A549 (cell line): ENCODE measurements around the gene TRIM77. TPM values are rescaled to one million over a fixed set of nuclear protein-coding genes. Genes with fewer than 3 reads are reported as not detected.
A peak's percentile ranks its signal among the peaks of the same experiment; 100 is the strongest.
"Not testable (repeated sequence)": the region's sequence is repeated elsewhere in the genome, so short reads cannot be mapped to it uniquely, and the experiment has no call there.

ENCODE experiments used
- ATAC-seq, 2 experiments: fragments of 200-7000 bp in 1 of 2; fragments of >200 bp in 1 of 2; cut with Nextera tagmentation in 1 of 2; cut with Tn5 transposase in 1 of 2; 3 replicates each; pipeline versions ENCODE4 v1.8.0 to v1.9.1; 2018 to 2020; ENCODE audit warnings: mild to moderate bottlenecking in 1 of 2, moderate library complexity in 1 of 2
- CTCF ChIA-PET: fragments of 300-600 bp; sonication (Branson Sonifier 250); formaldehyde crosslinking; extraction: SDS; loops from one replicate; lab custom pipeline; 2021; ENCODE audit warnings: antibody characterized with exemption, inconsistent platforms; lab: Yijun Ruan, JAX
- POLR2A ChIA-PET: fragments of 350-600 bp; formaldehyde crosslinking; extraction: SDS; loops from one replicate; lab custom pipeline; 2021; ENCODE audit warnings: antibody characterized with exemption, inconsistent platforms; lab: Yijun Ruan, JAX
- DNase-seq, 2 experiments: peaks; one replicate each; pipeline versions ENCODE4 v3.0.0 to v3.0.0-alpha.2; 2011 to 2016; ENCODE audit warnings: low read depth in 1 of 2, low spot score in 1 of 2
- FAIRE-seq: peaks from 2 replicates; lab custom pipeline; 2011; peaks lifted over from hg19 to GRCh38; lab: Jason Lieb, UNC
- H3K27ac ChIP-seq, 2 experiments: fragments of >200 bp; sonication (Bioruptor Twin); formaldehyde crosslinking; 3 replicates each; pipeline ENCODE4 v1.5.1; 2016 to 2017
- H3K4me1 ChIP-seq: fragments of >200 bp; sonication (Bioruptor Twin); formaldehyde crosslinking; 3 replicates; pipeline ENCODE4 v1.6.1; 2016
- H3K4me2 ChIP-seq: fragments of >200 bp; sonication (Bioruptor Twin); formaldehyde crosslinking; 3 replicates; pipeline ENCODE4 v1.6.1; 2016
- H3K4me3 ChIP-seq: fragments of >200 bp; sonication (Bioruptor Twin); formaldehyde crosslinking; 3 replicates; pipeline ENCODE4 v1.5.1; 2016
- H3K9me3 ChIP-seq: fragments of >200 bp; sonication (Bioruptor Twin); formaldehyde crosslinking; 3 replicates; pipeline ENCODE4 v1.6.1; 2016
- RCOR1 ChIP-seq: fragments of 150-350 bp; IDR thresholded peaks from 2 replicates; pipeline ENCODE4 v1.6.1; 2014; ENCODE audit warnings: antibody characterized with exemption, low read length, low read depth
- SMC3 ChIP-seq: fragments of >200 bp; sonication (Bioruptor Twin); formaldehyde crosslinking; IDR thresholded peaks from 3 replicates; pipeline ENCODE4 v1.6.1; 2018; ENCODE audit warnings: inconsistent platforms
- WGBS: methylation state at CpG from one replicate; pipeline ENCODE4 v1.1.6; 2017; ENCODE audit errors: missing lambda C conversion rate; 5-methylcytosine and 5-hydroxymethylcytosine counted together
- polyA minus RNA-seq: library from RNA; depleted of rRNA, polyadenylated mRNA; stranded (reverse); fragments of >200 nt; gene quantifications from 2 replicates; pipeline ENCODE4 v1.2.3, GENCODE V29; 2011; rRNA and poly(A)+ RNA removed
- polyA plus RNA-seq, 4 experiments: library from polyadenylated mRNA; depleted of rRNA in 3 of 4; stranded (reverse); fragments of >200 nt; fragmentation: RNase III in 1 of 4; extraction: RNeasy Plus Mini Kit Qiagen cat#74134 plus additional on column Dnase treatment in 1 of 4; gene quantifications; 2 replicates in 3 of 4; 3 replicates in 1 of 4; pipeline ENCODE4 v1.2.3, GENCODE V29; 2011 to 2017
- TF ChIP-seq, protein P1 (sequence below): fragments of 150-350 bp; IDR thresholded peaks from 2 replicates; pipeline ENCODE4 v1.6.1; 2014; ENCODE audit warnings: low read depth, mild to moderate bottlenecking, low read length
- TF ChIP-seq, protein P2 (sequence below): fragments of >200 bp; sonication (Bioruptor Twin); formaldehyde crosslinking; IDR thresholded peaks from 3 replicates; pipeline ENCODE4 v1.5.1; 2016

The TRIM77 gene, protein sequence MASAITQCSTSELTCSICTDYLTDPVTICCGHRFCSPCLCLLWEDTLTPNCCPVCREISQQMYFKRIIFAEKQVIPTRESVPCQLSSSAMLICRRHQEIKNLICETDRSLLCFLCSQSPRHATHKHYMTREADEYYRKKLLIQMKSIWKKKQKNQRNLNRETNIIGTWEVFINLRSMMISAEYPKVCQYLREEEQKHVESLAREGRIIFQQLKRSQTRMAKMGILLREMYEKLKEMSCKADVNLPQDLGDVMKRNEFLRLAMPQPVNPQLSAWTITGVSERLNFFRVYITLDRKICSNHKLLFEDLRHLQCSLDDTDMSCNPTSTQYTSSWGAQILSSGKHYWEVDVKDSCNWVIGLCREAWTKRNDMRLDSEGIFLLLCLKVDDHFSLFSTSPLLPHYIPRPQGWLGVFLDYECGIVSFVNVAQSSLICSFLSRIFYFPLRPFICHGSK
- polyA plus RNA-seq (2011; rRNA removed) (not detected in 2 replicates), polyA plus RNA-seq (2017; fragmentation: RNase III; extraction: RNeasy Plus Mini Kit Qiagen cat#74134 plus additional on column Dnase treatment) (not detected in 3 replicates), polyA minus RNA-seq (not detected in 2 replicates)
- not detected in 2 replicates for polyA plus RNA-seq (2012; cell fraction: cytosol; rRNA removed)
- polyA plus RNA-seq (2012; cell fraction: nucleus; rRNA removed) = not detected in 2 replicates

- H3K27ac ChIP-seq, H3K4me2 ChIP-seq, H3K4me1 ChIP-seq, H3K4me3 ChIP-seq, ATAC-seq, CTCF ChIA-PET, H3K9me3 ChIP-seq, FAIRE-seq, DNase-seq, POLR2A ChIA-PET: not testable (repeated sequence)
- WGBS = 2% methylated on average over 2 of the region's 2 CpGs
Observed at GRCh38 chr11:89709999-89710398, at the start of gene TRIM77. Gene TRIM77, plus strand, starts transcription at chr11:89710299. Its CDS starts 0 bp downstream, at chr11:89710299.

- H3K4me3 ChIP-seq = no peak overlapping the region
- no peak overlapping the region for H3K27ac ChIP-seq
- CTCF ChIA-PET = no interaction called here
- no peak overlapping the region for H3K4me2 ChIP-seq
- no peak for DNase-seq
- TF ChIP-seq, protein P1, sequence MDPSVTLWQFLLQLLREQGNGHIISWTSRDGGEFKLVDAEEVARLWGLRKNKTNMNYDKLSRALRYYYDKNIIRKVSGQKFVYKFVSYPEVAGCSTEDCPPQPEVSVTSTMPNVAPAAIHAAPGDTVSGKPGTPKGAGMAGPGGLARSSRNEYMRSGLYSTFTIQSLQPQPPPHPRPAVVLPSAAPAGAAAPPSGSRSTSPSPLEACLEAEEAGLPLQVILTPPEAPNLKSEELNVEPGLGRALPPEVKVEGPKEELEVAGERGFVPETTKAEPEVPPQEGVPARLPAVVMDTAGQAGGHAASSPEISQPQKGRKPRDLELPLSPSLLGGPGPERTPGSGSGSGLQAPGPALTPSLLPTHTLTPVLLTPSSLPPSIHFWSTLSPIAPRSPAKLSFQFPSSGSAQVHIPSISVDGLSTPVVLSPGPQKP = no peak
- TF ChIP-seq RCOR1 = no peak
- TF ChIP-seq, protein P2, sequence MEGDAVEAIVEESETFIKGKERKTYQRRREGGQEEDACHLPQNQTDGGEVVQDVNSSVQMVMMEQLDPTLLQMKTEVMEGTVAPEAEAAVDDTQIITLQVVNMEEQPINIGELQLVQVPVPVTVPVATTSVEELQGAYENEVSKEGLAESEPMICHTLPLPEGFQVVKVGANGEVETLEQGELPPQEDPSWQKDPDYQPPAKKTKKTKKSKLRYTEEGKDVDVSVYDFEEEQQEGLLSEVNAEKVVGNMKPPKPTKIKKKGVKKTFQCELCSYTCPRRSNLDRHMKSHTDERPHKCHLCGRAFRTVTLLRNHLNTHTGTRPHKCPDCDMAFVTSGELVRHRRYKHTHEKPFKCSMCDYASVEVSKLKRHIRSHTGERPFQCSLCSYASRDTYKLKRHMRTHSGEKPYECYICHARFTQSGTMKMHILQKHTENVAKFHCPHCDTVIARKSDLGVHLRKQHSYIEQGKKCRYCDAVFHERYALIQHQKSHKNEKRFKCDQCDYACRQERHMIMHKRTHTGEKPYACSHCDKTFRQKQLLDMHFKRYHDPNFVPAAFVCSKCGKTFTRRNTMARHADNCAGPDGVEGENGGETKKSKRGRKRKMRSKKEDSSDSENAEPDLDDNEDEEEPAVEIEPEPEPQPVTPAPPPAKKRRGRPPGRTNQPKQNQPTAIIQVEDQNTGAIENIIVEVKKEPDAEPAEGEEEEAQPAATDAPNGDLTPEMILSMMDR = no peak
- TF ChIP-seq SMC3 = no peak
- H3K9me3 ChIP-seq = no peaks in the 10 kb centered on the region
- H3K4me1 ChIP-seq = no peaks in the 10 kb centered on the region
- 25% methylated on average over 3 of the region's 3 CpGs for WGBS
- peak; percentile 43 for FAIRE-seq
- POLR2A ChIA-PET = no interaction called here
- no peak for ATAC-seq
Observed at GRCh38 chr11:89667001-89667400, 43.1 kb upstream of the TRIM77 start.

GRCh38 chr11:89668158-89668557, 41.9 kb upstream of the TRIM77 start:
- H3K27ac ChIP-seq, ATAC-seq, FAIRE-seq, POLR2A ChIA-PET, CTCF ChIA-PET, DNase-seq, H3K4me1 ChIP-seq, H3K4me2 ChIP-seq, H3K9me3 ChIP-seq, H3K4me3 ChIP-seq: not testable (repeated sequence)
- 53% methylated on average over 6 of the region's 6 CpGs for WGBS

DNA sequence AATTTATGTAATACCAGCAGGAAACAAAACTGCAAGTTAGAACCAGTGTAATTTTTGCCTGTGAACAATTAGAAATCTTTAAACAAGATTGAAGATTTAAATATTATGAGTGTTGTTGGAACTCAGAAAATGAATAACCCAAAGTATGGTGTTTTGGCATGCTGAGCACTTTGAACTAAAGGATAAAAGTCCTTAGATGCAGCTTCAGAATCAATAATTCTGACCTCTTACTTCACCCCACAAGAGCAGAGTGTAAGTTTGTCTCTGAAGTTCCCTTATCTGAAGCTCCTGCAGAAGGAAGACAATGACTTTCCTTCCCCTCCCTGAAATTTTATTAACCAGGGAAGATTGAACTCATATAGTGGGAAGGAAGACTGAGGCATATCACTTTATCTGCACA, 40.5 kb upstream of the TRIM77 start:
- H3K4me3 ChIP-seq, H3K4me2 ChIP-seq, ATAC-seq, H3K27ac ChIP-seq, POLR2A ChIA-PET, FAIRE-seq, DNase-seq, H3K4me1 ChIP-seq, H3K9me3 ChIP-seq, CTCF ChIA-PET: not testable (repeated sequence)

DNA sequence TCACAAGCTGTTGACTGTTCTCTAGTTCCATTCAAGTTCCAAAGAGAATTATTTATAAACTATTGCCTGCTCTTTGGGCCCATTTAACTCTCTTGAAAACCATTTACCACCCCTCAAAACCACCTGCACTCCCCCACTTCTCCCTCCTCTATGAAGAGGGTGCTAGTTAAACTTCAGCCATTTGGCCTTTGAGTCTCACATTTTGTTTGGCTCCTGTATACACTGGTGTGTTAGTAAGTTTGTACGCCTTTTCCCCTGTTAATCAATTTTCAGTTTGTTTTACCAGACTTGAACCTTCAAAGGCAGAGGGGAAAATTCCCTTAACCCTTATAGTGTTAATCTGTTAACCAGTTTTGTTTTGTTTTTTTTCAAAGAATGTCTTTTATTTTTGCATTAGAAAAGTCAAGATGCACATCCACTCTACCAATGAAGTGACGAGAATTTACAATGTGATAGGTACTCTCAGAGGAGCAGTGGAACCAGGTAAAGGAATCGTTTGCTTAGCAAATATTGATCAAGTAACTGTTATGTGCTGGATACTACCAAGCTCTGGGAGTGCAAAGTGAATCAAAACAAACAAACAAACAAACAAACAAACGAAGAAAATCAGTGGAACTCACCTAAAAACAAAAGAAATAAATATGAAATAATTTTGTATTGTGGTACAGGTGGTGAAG, 40.0 kb upstream of the TRIM77 start:
- ATAC-seq, H3K4me2 ChIP-seq, H3K4me1 ChIP-seq, H3K27ac ChIP-seq, POLR2A ChIA-PET, DNase-seq, H3K4me3 ChIP-seq, FAIRE-seq, CTCF ChIA-PET, H3K9me3 ChIP-seq: not testable (repeated sequence)
- WGBS = 20% methylated on average over 4 of the region's 4 CpGs

DNA sequence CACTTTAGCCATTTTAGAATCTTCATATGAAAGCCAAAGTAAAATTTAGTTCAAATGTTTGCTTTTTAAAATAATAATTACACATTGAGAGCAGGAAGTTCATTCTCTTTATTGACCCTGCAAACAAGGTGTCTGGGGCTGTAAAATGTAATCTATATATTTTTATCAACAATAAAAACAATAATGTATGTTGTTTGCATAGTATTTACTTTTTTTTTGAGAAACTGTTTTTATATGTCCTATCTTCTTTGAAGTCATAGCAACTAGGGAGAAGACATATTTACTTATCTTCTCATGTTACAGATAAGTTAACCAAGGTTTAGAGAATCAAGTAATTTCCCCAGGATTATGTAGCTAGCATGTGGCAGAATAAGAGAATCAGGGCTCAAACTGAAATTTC, 37.6 kb upstream of the TRIM77 start:
- H3K4me2 ChIP-seq, ATAC-seq, H3K4me1 ChIP-seq, H3K27ac ChIP-seq, POLR2A ChIA-PET, H3K4me3 ChIP-seq, CTCF ChIA-PET, DNase-seq, H3K9me3 ChIP-seq: not testable (repeated sequence)
- peak; percentile 81 for FAIRE-seq

DNA sequence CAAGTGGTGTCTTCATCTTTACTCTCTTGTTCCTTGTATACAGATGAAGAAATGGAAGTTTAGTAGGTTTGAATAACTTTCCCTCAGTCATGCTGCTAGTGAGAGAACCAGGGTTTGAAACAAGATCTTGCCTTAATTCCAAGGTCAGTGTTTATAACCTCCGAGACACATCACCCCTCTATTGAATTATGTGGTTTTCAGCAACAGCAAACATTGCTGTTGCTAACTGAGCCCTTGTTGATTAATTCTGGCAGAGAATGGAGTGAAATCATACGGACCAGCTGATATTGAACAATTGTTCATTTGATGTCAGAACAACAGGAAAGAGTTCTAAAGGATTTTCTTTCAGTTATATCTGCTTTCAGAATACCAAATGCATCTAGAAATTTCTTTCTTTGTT, 36.7 kb upstream of the TRIM77 start:
- POLR2A ChIA-PET, H3K4me1 ChIP-seq, DNase-seq, CTCF ChIA-PET, H3K4me3 ChIP-seq, H3K27ac ChIP-seq, H3K4me2 ChIP-seq, H3K9me3 ChIP-seq, ATAC-seq: not testable (repeated sequence)
- WGBS = 5% methylated on average over 2 of the region's 2 CpGs
- FAIRE-seq = peak; percentile 95
